Body of pancreas (tissue), 4 donors: Measurements from ENCODE around the gene TNNT2.

ENCODE experiments used
- POLR2A ChIP-seq, 3 donors: fragments of 450-650 bp; IDR thresholded peaks; one replicate each; pipeline ENCODE4 v1.6.1; 2016; ENCODE audit warnings: antibody characterized with exemption in 3 of 3, mild to moderate bottlenecking in 2 of 3
- TF ChIP-seq, protein P1 (sequence below), 7 experiments: fragments of 450-650 bp in 4 of 7; fragments of 200-600 bp in 3 of 7; sonication (generic) in 3 of 7; IDR thresholded peaks; one replicate each; pipeline ENCODE4 v1.5.1; 2016 to 2019; ENCODE audit warnings: antibody characterized with exemption in 7 of 7

DNA sequence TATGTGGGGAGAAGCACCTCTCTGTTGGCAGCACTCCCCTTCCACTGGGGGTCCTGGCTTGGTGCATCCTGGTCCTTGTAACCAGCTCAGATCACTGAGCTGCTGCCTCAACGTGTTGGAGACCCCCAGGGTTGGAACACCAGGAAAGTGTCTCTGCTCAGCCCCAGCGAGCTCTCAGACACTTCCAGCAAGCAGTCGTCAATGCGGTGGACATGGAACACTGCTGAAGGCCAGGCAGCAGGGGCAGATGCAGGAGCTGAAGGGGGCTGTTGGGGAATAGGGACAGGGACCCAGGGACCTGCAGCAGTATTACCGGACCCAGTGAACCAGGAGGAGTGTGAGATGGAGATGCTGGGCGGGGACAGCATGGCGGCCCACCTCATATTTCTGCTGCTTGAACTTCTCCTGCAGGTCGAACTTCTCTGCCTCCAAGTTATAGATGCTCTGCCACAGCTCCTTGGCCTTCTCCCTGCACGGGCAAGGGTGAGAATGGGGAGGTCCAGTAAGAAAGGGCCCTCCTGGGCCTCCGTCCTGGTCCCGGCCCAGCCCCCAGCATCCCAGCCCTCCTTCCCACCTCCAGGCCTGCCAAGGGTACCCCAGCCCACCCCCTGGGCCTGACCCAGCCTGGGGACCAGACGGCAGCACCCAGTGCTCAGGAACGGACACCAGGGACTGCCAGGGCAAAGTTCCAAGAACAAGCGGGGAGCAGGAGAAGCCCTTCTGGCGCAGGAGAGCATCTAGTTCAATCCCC lies 16.4 kb downstream of the TNNT2 start:
- TF ChIP-seq, protein P1, sequence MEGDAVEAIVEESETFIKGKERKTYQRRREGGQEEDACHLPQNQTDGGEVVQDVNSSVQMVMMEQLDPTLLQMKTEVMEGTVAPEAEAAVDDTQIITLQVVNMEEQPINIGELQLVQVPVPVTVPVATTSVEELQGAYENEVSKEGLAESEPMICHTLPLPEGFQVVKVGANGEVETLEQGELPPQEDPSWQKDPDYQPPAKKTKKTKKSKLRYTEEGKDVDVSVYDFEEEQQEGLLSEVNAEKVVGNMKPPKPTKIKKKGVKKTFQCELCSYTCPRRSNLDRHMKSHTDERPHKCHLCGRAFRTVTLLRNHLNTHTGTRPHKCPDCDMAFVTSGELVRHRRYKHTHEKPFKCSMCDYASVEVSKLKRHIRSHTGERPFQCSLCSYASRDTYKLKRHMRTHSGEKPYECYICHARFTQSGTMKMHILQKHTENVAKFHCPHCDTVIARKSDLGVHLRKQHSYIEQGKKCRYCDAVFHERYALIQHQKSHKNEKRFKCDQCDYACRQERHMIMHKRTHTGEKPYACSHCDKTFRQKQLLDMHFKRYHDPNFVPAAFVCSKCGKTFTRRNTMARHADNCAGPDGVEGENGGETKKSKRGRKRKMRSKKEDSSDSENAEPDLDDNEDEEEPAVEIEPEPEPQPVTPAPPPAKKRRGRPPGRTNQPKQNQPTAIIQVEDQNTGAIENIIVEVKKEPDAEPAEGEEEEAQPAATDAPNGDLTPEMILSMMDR (IDR thresholded peaks at IDR 0.05) = no peak
- TF ChIP-seq POLR2A (IDR thresholded peaks at IDR 0.05) = no peak
